Measurements from ENCODE around the gene ST6GALNAC6. TPM values are rescaled to one million over a fixed set of nuclear protein-coding genes. Genes with fewer than 3 reads are reported as not detected.
A peak's percentile ranks its signal among the peaks of the same experiment; 100 is the strongest.

Gene ST6GALNAC6
- total RNA-seq, 1 donor from 2014 or later: 14.3 TPM

- Histone ChIP-seq H3K9me3 (ENCODE audit: low read depth) (no peaks in the 10 kb centered on the region), H3K27ac (no peak overlapping the region), H3K9ac (no peak overlapping the region), H4K20me1 (ENCODE audit: low read depth) (no peaks in the 10 kb centered on the region), H3K79me2 (ENCODE audit: low read depth) (no peaks in the 10 kb centered on the region), H3K4me1 (peaks cover 14% of the 10 kb centered on the region), H3K27me3 (no peaks in the 10 kb centered on the region), H3K4me2 (no peak overlapping the region), H3F3A (ENCODE audit: low read depth) (peaks cover 6% of the 10 kb centered on the region), H3K36me3 (no peaks in the 10 kb centered on the region), H2AFZ (replicated peaks) (no peak overlapping the region), H3K4me3 (no peak overlapping the region)
- no peaks in the 10 kb centered on the region for H3K36me3 Mint-ChIP-seq
- no peaks in the 10 kb centered on the region for H3K9me3 Mint-ChIP-seq
- peaks cover 53% of the 10 kb centered on the region for H3K4me1 Mint-ChIP-seq
- TF ChIP-seq EZH2 (IDR thresholded peaks at IDR 0.05) (no peak), CTCF (IDR thresholded peaks at IDR 0.05) (no peak), EZH2phosphoT487 (IDR thresholded peaks at IDR 0.05) (no peak)
- peaks cover 8% of the 10 kb centered on the region for H3K27me3 Mint-ChIP-seq (ENCODE audit: insufficient read depth, low read depth)
- peak overlapping the region; percentile 97 for H3K27ac Mint-ChIP-seq
- DNase-seq (ENCODE audit: low spot score): peak; percentile 48
- peak overlapping the region; percentile 63 for H3K4me3 Mint-ChIP-seq
These were observed 26.1 kb downstream of the ST6GALNAC6 start for GRCh38 chr9:127873223-127873691.

GRCh38 chr9:127872369-127873222 lies 26.8 kb downstream of the ST6GALNAC6 start:
- TF ChIP-seq CTCF (IDR thresholded peaks at IDR 0.05): no peak
- TF ChIP-seq EZH2 (IDR thresholded peaks at IDR 0.05): no peak
- TF ChIP-seq EZH2phosphoT487 (IDR thresholded peaks at IDR 0.05): no peak
- H2AFZ ChIP-seq (replicated peaks): no peak overlapping the region
- DNase-seq (ENCODE audit: low spot score): no peak
- H3K27ac ChIP-seq: no peak overlapping the region
- H3F3A ChIP-seq (ENCODE audit: low read depth): no peaks in the 10 kb centered on the region
- no peak overlapping the region for H3K9ac ChIP-seq
- H3K4me2 ChIP-seq: no peak overlapping the region
- H3K27me3 ChIP-seq: no peaks in the 10 kb centered on the region
- Mint-ChIP-seq H3K4me1 (peaks cover 49% of the 10 kb centered on the region), H3K27ac (peak overlapping the region; percentile 97), H3K36me3 (no peaks in the 10 kb centered on the region), H3K4me3 (peak overlapping the region; percentile 63), H3K9me3 (no peaks in the 10 kb centered on the region), H3K27me3 (ENCODE audit: insufficient read depth, low read depth) (peaks cover 8% of the 10 kb centered on the region)
- no peaks in the 10 kb centered on the region for H4K20me1 ChIP-seq (ENCODE audit: low read depth)
- no peaks in the 10 kb centered on the region for H3K36me3 ChIP-seq
- H3K4me1 ChIP-seq: peaks cover 8% of the 10 kb centered on the region
- no peaks in the 10 kb centered on the region for H3K79me2 ChIP-seq (ENCODE audit: low read depth)
- H3K4me3 ChIP-seq: no peak overlapping the region
- no peaks in the 10 kb centered on the region for H3K9me3 ChIP-seq (ENCODE audit: low read depth)

GRCh38 chr9:127871531-127871930 lies 27.9 kb downstream of the ST6GALNAC6 start:
- Histone ChIP-seq H3K27ac (no peak overlapping the region), H3F3A (ENCODE audit: low read depth) (no peaks in the 10 kb centered on the region), H3K27me3 (no peaks in the 10 kb centered on the region), H2AFZ (replicated peaks) (no peak overlapping the region), H3K9ac (no peak overlapping the region), H3K9me3 (ENCODE audit: low read depth) (no peaks in the 10 kb centered on the region), H3K4me2 (no peak overlapping the region), H3K36me3 (no peaks in the 10 kb centered on the region), H3K4me1 (no peaks in the 10 kb centered on the region), H4K20me1 (ENCODE audit: low read depth) (no peaks in the 10 kb centered on the region), H3K4me3 (no peak overlapping the region), H3K79me2 (ENCODE audit: low read depth) (no peaks in the 10 kb centered on the region)
- no peak for DNase-seq (ENCODE audit: low spot score)
- H3K27me3 Mint-ChIP-seq (ENCODE audit: insufficient read depth, low read depth): peaks cover 10% of the 10 kb centered on the region
- peaks cover 52% of the 10 kb centered on the region for H3K4me1 Mint-ChIP-seq
- no peaks in the 10 kb centered on the region for H3K36me3 Mint-ChIP-seq
- TF ChIP-seq EZH2phosphoT487 (IDR thresholded peaks at IDR 0.05): no peak
- no peak for TF ChIP-seq CTCF (IDR thresholded peaks at IDR 0.05)
- no peak for TF ChIP-seq EZH2 (IDR thresholded peaks at IDR 0.05)
- H3K4me3 Mint-ChIP-seq: peak overlapping the region; percentile 49
- no peak overlapping the region for H3K27ac Mint-ChIP-seq
- H3K9me3 Mint-ChIP-seq: no peaks in the 10 kb centered on the region

All from neural progenitor cell (in vitro differentiated cells).